GM23338 (cell line): ENCODE measurements around the gene PRKD1. TPM values are rescaled to one million over a fixed set of nuclear protein-coding genes. Genes with fewer than 3 reads are reported as not detected.
A peak's percentile ranks its signal among the peaks of the same experiment; 100 is the strongest.

ENCODE experiments used
- ATAC-seq: fragments of 200-7000 bp; cut with Tn5 transposase; 3 replicates; pipeline ENCODE4 v1.9.1; 2020
- DNase-seq: peaks from one replicate; pipeline ENCODE4 v3.0.0-alpha.2; 2015; ENCODE audit warnings: low spot score
- H2AFZ ChIP-seq: fragments of 200-600 bp; sonication (generic); 2 replicates; pipeline ENCODE4 v1.8.0; 2016; ENCODE audit warnings: antibody characterized with exemption, mild to moderate bottlenecking, moderate library complexity
- H3F3A ChIP-seq: fragments of 200-600 bp; sonication (generic); replicated peaks from 2 replicates; pipeline ENCODE4 v1.8.0; 2017; ENCODE audit warnings: antibody characterized with exemption, mixed run types, low read depth
- H3K27ac ChIP-seq: fragments of 200-600 bp; sonication (generic); 2 replicates; pipeline ENCODE4 v1.6.1; 2016; ENCODE audit warnings: low read depth
- H3K27me3 ChIP-seq: fragments of 200-600 bp; sonication (generic); 2 replicates; pipeline ENCODE4 v1.8.0; 2016; ENCODE audit warnings: mild to moderate bottlenecking, mixed run types, moderate library complexity; ENCODE audit not compliant: insufficient read depth
- H3K36me3 ChIP-seq: fragments of 200-600 bp; sonication (generic); 2 replicates; pipeline ENCODE4 v1.8.0; 2016; ENCODE audit warnings: mild to moderate bottlenecking; ENCODE audit not compliant: insufficient read depth
- H3K4me1 ChIP-seq: fragments of 200-600 bp; sonication (generic); 2 replicates; pipeline ENCODE4 v1.8.0; 2016; ENCODE audit warnings: mild to moderate bottlenecking, moderate library complexity; ENCODE audit not compliant: insufficient read depth
- H3K4me2 ChIP-seq: fragments of 200-600 bp; sonication (generic); 2 replicates; pipeline ENCODE4 v1.7.1; 2017; ENCODE audit warnings: mixed run types
- H3K4me3 ChIP-seq: fragments of 200-600 bp; sonication (generic); 2 replicates; pipeline ENCODE4 v1.6.1; 2016; ENCODE audit warnings: mixed run types
- H3K79me2 ChIP-seq: fragments of 200-600 bp; sonication (generic); replicated peaks from 2 replicates; pipeline ENCODE4 v1.8.0; 2017; ENCODE audit warnings: mild to moderate bottlenecking; ENCODE audit not compliant: insufficient read depth
- H3K9me2 ChIP-seq: fragments of 200-600 bp; sonication (generic); 2 replicates; pipeline ENCODE4 v1.8.0; 2017; ENCODE audit not compliant: insufficient read depth
- H4K20me1 ChIP-seq: fragments of 200-600 bp; sonication (generic); replicated peaks from 2 replicates; pipeline ENCODE4 v1.8.0; 2017; ENCODE audit warnings: mild to moderate bottlenecking; ENCODE audit not compliant: insufficient read depth
- H3K27ac Mint-ChIP-seq: 2 replicates; pipeline ENCODE4 v1.8.0; 2020; ENCODE audit warnings: inconsistent platforms, mild to moderate bottlenecking, moderate library complexity, mixed read lengths
- H3K27me3 Mint-ChIP-seq: 3 replicates; pipeline ENCODE4 v1.8.0; 2022; ENCODE audit warnings: low read depth, mild to moderate bottlenecking, moderate library complexity, mixed read lengths, inconsistent platforms; ENCODE audit not compliant: insufficient read depth, poor library complexity
- H3K36me3 Mint-ChIP-seq: 3 replicates; pipeline ENCODE4 v1.8.0; 2021; ENCODE audit warnings: low read depth, mild to moderate bottlenecking, inconsistent platforms, moderate library complexity, mixed read lengths
- H3K4me1 Mint-ChIP-seq: 3 replicates; pipeline ENCODE4 v1.8.0; 2020; ENCODE audit warnings: mild to moderate bottlenecking, inconsistent platforms, mixed read lengths
- H3K4me3 Mint-ChIP-seq: 3 replicates; pipeline ENCODE4 v1.8.0; 2021; ENCODE audit warnings: moderate library complexity, mild to moderate bottlenecking, inconsistent platforms, mixed read lengths
- H3K9me3 Mint-ChIP-seq: 3 replicates; pipeline ENCODE4 v1.8.0; 2020; ENCODE audit warnings: moderate library complexity, mild to moderate bottlenecking, inconsistent platforms, mixed read lengths
- CREB1 ChIP-seq: fragments of 250-450 bp; sonication (Bioruptor Pico); IDR thresholded peaks from 2 replicates; pipeline ENCODE4 v1.5.0; 2020; ENCODE audit warnings: low read depth, mild to moderate bottlenecking, moderate library complexity
- EZH2 ChIP-seq: fragments of 200-600 bp; sonication (generic); IDR thresholded peaks from one replicate; pipeline ENCODE4 v1.8.0; 2017; ENCODE audit warnings: antibody characterized with exemption, mild to moderate bottlenecking, low read depth; ENCODE audit not compliant: unreplicated experiment
- EZH2phosphoT487 ChIP-seq: fragments of 200-600 bp; sonication (generic); IDR thresholded peaks from one replicate; pipeline ENCODE4 v1.8.1; 2018; ENCODE audit warnings: antibody characterized with exemption; ENCODE audit not compliant: unreplicated experiment
- JUNB ChIP-seq: IDR thresholded peaks from one replicate; pipeline ENCODE4 v1.6.1; 2016; ENCODE audit warnings: antibody characterized with exemption; ENCODE audit not compliant: unreplicated experiment
- NANOG ChIP-seq: IDR thresholded peaks from 2 replicates; pipeline ENCODE4 v1.6.1; 2016; ENCODE audit warnings: antibody characterized with exemption, borderline replicate concordance
- POLR2AphosphoS5 ChIP-seq: IDR thresholded peaks from 2 replicates; pipeline ENCODE4 v1.6.1; 2016; ENCODE audit warnings: antibody characterized with exemption, low read depth
- STAT1 ChIP-seq: IDR thresholded peaks from one replicate; pipeline ENCODE4 v1.6.1; 2016; ENCODE audit warnings: antibody characterized with exemption; ENCODE audit not compliant: unreplicated experiment
- ZNF114 ChIP-seq: fragments of 250-450 bp; sonication (Bioruptor Pico); IDR thresholded peaks from 2 replicates; pipeline ENCODE4 v1.5.0; 2020; ENCODE audit warnings: mild to moderate bottlenecking, moderate library complexity
- polyA plus RNA-seq: library from polyadenylated mRNA; unstranded; fragments of >200 nt; fragmentation: Nextera tagmentation; extraction: Ambion mirVana; gene quantifications from 2 replicates; pipeline ENCODE4 v1.2.1, GENCODE V29; 2016
- total RNA-seq: library from RNA; depleted of rRNA; stranded (reverse); fragments of >200 nt; shearing (Covaris generic); gene quantifications from 2 replicates; pipeline ENCODE4 v1.2.3, GENCODE V29; 2014
- TF ChIP-seq, protein P1 (sequence below), 2 experiments: fragments of 200-600 bp in 1 of 2; sonication (generic) in 1 of 2; conservative IDR thresholded peaks; 2 replicates each; pipeline versions ENCODE4 v1.5.1 to v1.6.1; 2016 to 2017; ENCODE audit warnings: antibody characterized with exemption in 2 of 2, low read depth in 2 of 2, mild to moderate bottlenecking in 2 of 2, moderate library complexity in 1 of 2
- TF ChIP-seq, protein P2 (sequence below): IDR thresholded peaks from 2 replicates; pipeline ENCODE4 v1.6.1; 2016; ENCODE audit warnings: antibody characterized with exemption
- TF ChIP-seq, protein P3 (sequence below): fragments of 250-450 bp; sonication (Bioruptor Pico); IDR thresholded peaks from 2 replicates; pipeline ENCODE4 v1.5.0; 2020; ENCODE audit warnings: mild to moderate bottlenecking, moderate library complexity

PRKD1 gene
- total and polyA plus RNA-seq, 2 experiments from 2014 or later = 3.1 to 9.7 TPM

DNA sequence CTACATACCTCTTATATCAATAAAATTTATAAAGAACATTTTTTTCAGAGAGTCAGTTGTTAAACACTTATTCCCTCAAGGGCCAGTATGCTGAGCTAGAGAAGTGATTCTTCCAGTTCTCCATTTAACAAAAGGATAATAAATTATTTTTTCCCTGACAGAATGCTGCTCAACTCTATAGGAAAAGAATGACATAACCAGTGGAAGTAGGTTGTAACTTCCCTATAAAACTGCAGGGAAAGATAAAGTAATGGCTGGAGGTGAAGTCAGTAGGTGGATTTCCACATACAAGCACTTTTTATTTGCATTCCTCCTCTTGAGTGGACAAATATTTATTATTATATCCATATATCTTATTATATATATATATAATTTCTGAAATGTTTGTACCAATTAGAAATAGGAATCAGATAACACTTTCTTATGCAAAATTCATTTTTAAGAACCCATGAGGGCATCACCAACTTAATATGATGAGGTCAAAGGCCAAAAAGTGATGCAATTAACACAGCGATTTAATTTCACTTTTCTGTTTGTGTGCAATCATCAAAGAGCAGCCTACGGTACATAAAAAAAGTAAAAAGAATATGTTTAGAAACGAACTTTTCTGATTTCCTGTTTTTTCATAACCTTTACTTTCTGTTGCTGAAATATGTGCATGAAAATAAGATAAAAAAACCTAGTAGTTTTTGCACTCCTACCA lies 175.3 kb downstream of the PRKD1 start:
- H2AFZ ChIP-seq = no peak overlapping the region
- peaks cover 7% of the 10 kb centered on the region; the same call in 2 of the 3 replicates for H3K4me1 Mint-ChIP-seq
- no peaks in the 10 kb centered on the region for H4K20me1 ChIP-seq
- no peak for TF ChIP-seq EZH2
- TF ChIP-seq, protein P1, sequence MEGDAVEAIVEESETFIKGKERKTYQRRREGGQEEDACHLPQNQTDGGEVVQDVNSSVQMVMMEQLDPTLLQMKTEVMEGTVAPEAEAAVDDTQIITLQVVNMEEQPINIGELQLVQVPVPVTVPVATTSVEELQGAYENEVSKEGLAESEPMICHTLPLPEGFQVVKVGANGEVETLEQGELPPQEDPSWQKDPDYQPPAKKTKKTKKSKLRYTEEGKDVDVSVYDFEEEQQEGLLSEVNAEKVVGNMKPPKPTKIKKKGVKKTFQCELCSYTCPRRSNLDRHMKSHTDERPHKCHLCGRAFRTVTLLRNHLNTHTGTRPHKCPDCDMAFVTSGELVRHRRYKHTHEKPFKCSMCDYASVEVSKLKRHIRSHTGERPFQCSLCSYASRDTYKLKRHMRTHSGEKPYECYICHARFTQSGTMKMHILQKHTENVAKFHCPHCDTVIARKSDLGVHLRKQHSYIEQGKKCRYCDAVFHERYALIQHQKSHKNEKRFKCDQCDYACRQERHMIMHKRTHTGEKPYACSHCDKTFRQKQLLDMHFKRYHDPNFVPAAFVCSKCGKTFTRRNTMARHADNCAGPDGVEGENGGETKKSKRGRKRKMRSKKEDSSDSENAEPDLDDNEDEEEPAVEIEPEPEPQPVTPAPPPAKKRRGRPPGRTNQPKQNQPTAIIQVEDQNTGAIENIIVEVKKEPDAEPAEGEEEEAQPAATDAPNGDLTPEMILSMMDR (conservative IDR thresholded peaks at IDR 0.05; ENCODE audit: low read depth in 2 of 2) = no peak
- TF ChIP-seq, protein P2, sequence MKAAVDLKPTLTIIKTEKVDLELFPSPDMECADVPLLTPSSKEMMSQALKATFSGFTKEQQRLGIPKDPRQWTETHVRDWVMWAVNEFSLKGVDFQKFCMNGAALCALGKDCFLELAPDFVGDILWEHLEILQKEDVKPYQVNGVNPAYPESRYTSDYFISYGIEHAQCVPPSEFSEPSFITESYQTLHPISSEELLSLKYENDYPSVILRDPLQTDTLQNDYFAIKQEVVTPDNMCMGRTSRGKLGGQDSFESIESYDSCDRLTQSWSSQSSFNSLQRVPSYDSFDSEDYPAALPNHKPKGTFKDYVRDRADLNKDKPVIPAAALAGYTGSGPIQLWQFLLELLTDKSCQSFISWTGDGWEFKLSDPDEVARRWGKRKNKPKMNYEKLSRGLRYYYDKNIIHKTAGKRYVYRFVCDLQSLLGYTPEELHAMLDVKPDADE = no peak
- no peak for TF ChIP-seq JUNB
- TF ChIP-seq, protein P3, sequence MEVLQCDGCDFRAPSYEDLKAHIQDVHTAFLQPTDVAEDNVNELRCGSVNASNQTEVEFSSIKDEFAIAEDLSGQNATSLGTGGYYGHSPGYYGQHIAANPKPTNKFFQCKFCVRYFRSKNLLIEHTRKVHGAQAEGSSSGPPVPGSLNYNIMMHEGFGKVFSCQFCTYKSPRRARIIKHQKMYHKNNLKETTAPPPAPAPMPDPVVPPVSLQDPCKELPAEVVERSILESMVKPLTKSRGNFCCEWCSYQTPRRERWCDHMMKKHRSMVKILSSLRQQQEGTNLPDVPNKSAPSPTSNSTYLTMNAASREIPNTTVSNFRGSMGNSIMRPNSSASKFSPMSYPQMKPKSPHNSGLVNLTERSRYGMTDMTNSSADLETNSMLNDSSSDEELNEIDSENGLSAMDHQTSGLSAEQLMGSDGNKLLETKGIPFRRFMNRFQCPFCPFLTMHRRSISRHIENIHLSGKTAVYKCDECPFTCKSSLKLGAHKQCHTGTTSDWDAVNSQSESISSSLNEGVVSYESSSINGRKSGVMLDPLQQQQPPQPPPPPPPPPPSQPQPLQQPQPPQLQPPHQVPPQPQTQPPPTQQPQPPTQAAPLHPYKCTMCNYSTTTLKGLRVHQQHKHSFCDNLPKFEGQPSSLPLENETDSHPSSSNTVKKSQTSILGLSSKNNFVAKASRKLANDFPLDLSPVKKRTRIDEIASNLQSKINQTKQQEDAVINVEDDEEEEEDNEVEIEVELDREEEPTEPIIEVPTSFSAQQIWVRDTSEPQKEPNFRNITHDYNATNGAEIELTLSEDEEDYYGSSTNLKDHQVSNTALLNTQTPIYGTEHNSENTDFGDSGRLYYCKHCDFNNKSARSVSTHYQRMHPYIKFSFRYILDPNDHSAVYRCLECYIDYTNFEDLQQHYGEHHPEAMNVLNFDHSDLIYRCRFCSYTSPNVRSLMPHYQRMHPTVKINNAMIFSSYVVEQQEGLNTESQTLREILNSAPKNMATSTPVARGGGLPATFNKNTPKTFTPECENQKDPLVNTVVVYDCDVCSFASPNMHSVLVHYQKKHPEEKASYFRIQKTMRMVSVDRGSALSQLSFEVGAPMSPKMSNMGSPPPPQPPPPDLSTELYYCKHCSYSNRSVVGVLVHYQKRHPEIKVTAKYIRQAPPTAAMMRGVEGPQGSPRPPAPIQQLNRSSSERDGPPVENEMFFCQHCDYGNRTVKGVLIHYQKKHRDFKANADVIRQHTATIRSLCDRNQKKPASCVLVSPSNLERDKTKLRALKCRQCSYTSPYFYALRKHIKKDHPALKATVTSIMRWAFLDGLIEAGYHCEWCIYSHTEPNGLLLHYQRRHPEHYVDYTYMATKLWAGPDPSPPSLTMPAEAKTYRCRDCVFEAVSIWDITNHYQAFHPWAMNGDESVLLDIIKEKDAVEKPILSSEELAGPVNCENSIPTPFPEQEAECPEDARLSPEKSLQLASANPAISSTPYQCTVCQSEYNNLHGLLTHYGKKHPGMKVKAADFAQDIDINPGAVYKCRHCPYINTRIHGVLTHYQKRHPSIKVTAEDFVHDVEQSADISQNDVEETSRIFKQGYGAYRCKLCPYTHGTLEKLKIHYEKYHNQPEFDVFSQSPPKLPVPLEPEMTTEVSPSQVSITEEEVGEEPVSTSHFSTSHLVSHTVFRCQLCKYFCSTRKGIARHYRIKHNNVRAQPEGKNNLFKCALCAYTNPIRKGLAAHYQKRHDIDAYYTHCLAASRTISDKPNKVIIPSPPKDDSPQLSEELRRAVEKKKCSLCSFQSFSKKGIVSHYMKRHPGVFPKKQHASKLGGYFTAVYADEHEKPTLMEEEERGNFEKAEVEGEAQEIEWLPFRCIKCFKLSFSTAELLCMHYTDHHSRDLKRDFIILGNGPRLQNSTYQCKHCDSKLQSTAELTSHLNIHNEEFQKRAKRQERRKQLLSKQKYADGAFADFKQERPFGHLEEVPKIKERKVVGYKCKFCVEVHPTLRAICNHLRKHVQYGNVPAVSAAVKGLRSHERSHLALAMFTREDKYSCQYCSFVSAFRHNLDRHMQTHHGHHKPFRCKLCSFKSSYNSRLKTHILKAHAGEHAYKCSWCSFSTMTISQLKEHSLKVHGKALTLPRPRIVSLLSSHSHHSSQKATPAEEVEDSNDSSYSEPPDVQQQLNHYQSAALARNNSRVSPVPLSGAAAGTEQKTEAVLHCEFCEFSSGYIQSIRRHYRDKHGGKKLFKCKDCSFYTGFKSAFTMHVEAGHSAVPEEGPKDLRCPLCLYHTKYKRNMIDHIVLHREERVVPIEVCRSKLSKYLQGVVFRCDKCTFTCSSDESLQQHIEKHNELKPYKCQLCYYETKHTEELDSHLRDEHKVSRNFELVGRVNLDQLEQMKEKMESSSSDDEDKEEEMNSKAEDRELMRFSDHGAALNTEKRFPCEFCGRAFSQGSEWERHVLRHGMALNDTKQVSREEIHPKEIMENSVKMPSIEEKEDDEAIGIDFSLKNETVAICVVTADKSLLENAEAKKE (CRISPR knock-in tag) = no peak
- TF ChIP-seq EZH2phosphoT487 = no peak
- no peak for TF ChIP-seq POLR2AphosphoS5
- TF ChIP-seq CREB1 (CRISPR knock-in tag) = no peak
- no peak for TF ChIP-seq ZNF114 (CRISPR knock-in tag)
- TF ChIP-seq NANOG = no peak
- no peak for TF ChIP-seq STAT1
- no peaks in the 10 kb centered on the region for H3K9me3 Mint-ChIP-seq
- H3K4me1 ChIP-seq = 0 out of 2 replicates have a peak, but pooled peaks cover 7% of the 10 kb centered on the region
- no peak overlapping the region for H3K4me3 Mint-ChIP-seq
- no peaks in the 10 kb centered on the region for H3K36me3 Mint-ChIP-seq
- no peak overlapping the region for H3K27ac ChIP-seq
- H3K9me2 ChIP-seq = peaks cover 7% of the 10 kb centered on the region; the same call in 1 of the 2 replicates
- no peak overlapping the region for H3K4me3 ChIP-seq
- no peaks in the 10 kb centered on the region for H3K27me3 ChIP-seq
- no peaks in the 10 kb centered on the region for H3K27me3 Mint-ChIP-seq
- H3K4me2 ChIP-seq = no peak overlapping the region
- H3K36me3 ChIP-seq = no peaks in the 10 kb centered on the region
- H3K27ac Mint-ChIP-seq = peak overlapping the region; percentile 55; the same call in 1 of the 2 replicates
- H3F3A ChIP-seq = no peaks in the 10 kb centered on the region
- DNase-seq (no peak), ATAC-seq (no peak)
- H3K79me2 ChIP-seq = no peaks in the 10 kb centered on the region
